Ammon's horn (tissue), 1 donor: Measurements from ENCODE around the gene ITPR3.
"Not testable (repeated sequence)": the region's sequence is repeated elsewhere in the genome, so short reads cannot be mapped to it uniquely, and the experiment has no call there.

Experiments used
- DNase-seq: peaks from one replicate; pipeline ENCODE4 v3.0.0-alpha.2; 2016; ENCODE audit warnings: low spot score

Gene ITPR3

DNA sequence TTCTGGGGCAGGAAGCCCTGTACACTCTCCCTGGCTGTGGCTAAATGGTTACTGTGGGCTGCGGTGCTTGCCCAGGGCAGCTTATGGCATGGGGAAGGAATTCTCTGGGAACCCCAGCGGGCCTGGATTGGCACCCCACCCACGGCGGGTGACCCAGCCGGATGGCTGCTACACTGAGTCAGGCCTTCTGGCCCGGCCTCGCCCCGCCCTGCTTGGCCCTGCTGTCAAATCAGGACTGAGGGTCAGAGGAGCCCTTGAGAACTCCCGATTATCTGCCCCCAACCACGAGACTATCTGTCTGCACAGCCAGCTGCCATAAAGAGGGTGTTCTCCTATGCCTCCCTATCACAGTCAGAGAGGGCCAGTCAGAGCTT, 7.3 kb upstream of the ITPR3 start:
- no peak for DNase-seq

DNA sequence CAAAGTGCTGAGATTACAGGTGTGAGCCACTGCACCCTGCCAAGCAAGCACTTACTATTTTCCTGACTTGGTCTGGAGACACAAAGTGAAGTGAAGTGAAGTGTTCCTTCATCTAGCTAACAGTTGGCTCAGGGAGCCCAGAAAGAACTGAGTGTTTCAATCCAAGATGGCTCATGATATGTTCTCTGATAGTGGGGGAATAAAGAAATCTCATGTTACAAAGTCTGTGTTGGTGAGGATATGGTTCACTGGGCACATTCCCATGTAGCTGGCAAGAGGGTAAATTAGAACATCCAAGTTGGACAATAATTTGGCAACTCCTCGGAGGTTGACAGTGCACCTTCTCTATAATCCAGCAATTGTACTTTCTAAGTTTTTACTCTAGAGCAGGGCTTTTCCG, 5.0 kb upstream of the ITPR3 start:
- no peak for DNase-seq

DNA sequence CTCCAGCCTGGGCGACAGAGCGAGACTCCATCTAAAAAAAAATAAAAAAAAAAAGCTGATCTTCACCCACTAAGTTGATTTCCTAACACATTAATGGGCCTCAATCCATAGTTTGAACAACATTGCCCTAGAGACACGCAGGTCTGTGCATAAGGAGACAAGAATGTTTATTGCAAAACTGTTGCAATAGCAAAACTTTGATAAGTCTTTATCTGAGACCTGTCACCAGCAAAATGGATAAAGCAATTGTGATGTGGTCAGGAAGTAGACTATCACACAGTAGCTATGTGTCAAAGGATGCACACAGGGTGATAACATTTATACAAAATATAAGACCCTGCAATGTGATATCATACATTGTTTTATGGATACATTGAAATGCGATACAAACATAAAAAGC, 4.2 kb upstream of the ITPR3 start:
- DNase-seq, result no peak

DNA sequence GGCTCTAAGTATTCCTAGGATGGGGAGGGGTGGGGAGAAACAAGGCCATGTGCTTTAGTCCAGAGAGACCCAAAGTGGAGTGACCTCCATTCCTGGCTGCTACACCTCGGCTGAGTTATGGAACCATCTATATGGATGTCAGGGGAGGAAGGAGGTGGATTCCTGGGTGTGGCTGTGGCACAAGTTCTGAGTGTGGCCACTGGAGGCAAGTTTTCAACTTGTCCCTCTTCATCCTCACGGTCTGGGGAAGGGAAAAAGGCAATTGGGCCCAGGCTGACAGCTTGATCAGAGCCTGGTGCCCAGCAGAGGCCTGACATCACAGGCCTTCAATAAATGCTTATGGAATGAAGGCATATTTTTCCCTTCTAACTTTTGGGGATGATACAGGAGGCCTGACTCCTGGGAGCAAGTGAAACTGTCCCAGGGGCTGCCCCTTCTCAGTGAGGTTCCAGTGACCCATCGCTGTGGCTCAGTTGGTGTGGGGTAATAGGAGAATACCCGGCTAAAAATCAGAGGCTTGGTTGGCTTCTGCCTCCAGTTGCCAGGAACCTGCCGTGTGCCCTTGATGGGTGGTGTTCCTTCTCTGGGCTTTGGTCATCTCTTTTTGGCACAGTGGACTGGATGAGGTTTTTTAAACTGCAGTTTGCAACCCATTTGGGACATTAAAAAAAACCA, 1.8 kb upstream of the ITPR3 start:
- DNase-seq, result no peak

DNA sequence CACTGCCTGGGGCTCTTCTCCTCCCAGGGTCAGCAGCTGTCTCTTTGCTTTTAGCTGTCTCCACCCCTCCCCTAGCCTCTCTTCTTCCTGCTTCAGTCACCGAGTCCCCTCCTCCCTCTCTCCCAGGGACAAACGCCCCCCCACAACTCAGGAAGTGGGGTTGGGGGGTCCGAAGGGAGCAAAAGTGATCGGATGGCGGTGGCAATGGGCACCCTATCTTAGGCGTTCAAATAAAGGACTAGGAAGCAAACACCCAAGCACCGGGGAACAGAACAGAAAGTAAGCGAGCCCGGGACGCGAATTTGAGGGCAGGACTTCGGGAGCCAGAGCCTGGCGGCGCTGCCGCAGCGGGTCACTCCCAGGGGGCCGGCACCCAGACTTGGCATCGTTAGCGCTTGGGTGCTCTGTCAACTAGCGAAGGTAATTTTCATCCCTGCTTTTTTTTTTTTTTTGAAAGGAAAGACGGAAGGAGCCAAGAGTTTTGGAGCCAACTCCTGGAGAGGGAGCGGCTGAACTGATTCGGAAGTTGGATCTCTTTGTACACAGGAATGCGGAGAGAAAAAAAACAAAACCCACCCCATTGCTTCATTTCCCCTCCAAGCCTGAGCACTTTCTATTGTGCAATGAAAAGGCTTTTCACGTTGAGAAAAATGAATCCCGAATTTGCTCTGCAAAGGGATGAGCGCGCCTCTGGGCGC, 815 bp upstream of the ITPR3 start:
- DNase-seq, result no peak

DNA sequence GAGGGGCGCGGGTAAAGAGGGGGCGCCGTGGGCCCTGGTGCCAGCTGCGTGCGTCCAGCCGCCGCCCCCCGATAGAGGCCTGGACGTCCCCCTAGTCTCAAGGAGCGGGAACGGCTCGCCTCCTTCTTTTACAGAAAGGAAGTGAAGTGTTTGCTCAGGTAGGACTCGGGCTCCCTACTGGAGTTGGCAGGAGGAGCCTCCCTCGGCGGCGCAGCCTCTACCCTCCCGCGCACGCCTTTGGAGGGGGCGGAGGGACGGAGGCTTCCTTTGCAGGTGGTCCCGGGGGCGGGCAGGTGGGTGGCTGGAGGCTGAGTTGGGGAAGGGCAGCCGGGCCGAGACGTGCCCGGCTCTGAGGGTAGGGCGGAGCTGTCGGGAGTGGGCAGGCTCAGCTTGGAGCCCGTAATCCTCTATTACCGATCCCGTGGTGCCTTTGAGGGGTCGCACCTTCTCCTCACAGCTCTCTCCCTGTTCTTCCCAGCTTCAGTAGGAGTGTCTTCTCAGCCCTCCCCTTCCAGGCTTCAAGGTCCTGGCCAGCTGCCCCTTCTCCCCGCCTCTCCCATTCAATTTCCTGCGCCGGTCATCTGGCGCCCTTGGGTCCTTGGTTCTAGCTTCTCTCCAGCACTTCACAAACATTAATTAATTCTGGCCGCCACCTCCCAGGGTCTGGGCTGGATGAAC, 728 bp downstream of the ITPR3 start:
- no peak for DNase-seq

DNA sequence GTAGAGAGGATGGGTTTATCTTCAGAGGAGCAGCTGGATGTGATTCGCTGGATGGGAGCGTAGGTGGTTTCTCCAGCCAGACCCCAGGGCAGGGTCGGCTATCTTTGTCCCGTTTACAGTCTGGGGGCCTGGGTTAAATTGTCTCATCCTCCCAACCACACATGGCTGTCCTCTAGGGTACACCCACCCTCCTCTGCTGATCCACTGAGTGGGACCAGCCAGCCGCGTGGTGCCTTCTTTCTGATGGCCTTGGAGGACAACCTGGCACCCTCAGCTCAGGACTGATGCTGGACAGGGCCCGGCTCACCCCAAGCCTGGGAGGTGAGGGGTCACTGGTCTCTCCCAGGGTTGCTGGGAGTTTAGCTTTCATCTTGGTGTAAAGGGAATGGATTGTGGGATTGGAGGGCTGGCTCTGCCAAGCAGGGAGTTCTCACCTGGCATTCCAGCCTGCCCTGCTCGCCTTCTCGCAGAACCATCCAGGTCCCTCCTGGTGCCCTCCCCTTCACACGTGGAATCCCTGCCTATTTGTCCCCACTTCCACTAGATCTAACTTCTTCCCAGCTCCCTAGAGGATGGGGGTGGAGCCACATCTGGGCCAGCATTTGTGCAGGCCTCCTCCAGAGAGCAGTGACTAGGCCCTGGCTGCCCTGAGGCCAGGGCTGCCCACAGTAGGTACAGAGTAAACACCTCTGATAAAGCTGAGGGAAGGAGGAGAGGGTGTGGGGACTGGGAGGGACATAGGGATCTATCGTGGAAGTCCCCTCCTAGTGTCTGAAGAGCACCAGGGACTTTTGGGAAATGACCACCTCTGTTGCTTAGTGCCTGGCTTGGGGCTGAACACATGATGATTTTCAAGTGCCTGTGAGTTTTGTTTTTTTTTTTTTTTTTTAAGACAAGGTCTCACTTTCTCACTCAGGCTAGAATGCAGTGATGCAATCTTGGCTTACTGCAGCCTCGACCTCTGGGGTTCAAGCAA, 1.6 kb downstream of the ITPR3 start:
- no peak for DNase-seq

DNA sequence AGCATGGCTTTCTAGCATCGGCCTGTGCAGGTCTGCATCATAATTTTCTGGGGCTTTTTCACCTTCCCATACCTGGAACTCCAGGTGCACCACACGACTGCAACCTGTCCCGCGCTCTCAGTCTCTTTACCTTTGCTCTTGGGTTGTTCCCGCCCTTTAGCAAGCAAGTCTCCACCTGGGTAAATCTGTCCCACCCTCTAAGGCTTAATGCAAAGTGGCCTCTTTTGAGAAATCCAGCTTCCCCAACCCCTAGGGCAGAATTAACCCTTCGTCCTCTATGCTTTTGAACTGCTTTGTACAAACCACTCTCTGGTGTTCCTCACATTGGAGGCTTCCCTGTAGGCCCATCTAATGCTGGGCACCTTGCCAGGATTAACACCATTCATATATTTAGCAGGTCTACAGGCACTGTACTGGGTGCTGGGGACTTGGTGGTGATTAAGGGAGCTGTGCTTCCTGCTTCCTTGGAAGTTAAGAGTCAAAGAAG, 2.8 kb downstream of the ITPR3 start:
- DNase-seq, result no peak

DNA sequence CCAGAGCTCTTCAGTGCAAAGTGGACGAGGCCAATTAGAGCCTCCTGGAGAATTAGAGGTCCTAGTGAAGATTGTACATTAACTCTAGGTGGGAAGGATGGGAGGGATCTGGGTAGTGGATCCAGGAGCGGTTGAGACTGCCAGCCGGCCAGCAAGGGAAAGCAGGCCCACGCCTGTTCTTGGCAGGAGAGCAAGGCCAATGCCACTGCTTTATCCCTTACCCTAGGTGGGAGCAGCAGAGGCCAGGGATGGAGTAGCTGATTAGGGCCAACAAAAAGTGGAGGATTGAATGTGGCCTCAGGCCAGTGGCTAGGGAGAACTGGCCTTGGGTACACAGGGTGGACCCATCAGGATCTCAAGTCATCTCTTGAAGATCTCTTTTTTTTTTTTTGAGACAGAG, 3.7 kb downstream of the ITPR3 start:
- no peak for DNase-seq

DNA sequence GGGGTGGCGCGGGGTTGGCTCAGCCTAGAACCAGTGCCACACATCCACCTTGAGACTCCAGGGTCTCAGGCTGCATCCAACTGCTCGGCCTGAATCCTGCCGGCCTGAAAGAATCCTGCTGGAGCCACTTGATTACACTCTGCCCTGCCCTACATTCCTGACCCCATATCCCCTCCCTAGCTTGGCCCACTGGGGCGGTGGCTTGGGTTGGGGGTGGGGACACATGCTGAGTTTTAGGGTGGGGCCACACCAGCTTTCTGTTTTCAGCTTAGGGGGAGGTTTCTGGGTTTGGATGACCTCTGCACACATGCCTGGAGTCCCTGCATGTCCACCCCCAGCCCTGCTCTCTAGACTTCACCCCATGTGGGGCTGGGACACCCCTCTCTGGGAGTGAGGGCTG, 6.8 kb downstream of the ITPR3 start:
- no peak for DNase-seq

DNA sequence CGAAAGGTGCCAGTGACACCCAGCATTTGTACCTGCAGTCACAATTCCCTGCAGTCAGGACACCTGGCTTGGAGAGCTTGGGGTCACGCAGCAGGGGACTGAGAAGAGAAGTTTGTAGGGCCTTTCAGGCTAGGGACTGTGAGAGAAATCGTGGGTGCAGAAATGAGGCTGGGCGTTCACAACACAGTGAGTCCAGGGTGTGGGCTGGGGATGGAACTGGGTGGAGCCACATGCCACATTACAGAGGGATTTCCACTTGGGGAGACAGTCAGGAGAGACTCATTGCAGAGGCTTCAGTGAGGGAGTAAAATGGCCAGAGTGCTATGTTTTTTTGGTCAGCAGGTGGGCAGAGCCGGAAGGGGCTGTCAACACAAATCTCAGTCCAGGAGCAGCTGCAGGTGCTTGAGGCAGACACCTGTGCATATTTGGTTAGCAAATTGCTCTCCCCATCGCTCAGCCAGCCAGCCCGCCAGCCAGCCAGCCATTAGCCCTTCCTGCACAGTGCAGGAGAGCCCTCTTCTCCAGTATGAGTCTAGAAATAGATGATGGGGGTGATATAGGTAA, 7.4 kb downstream of the ITPR3 start:
- DNase-seq, result no peak

DNA sequence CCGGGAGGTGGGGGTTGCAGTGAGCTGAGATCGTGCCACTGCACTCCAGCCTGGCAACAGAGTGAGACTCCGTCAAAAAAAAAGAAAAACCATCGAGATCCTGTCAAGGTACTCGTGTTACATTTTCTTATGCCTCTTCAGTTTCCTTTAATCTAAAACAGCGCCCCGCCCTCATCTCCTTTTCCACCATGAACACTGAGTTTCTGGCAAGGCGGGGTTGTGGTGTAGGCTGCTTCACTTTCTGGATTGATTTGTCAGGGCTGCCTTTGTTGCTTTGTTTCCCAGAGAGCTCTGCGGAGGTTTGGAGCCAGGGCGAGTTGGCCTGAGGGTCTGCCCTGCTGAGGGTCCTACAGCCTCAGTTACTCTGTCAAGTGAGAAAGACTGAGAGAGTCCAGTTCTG, 8.9 kb downstream of the ITPR3 start:
- DNase-seq, result no peak

DNA sequence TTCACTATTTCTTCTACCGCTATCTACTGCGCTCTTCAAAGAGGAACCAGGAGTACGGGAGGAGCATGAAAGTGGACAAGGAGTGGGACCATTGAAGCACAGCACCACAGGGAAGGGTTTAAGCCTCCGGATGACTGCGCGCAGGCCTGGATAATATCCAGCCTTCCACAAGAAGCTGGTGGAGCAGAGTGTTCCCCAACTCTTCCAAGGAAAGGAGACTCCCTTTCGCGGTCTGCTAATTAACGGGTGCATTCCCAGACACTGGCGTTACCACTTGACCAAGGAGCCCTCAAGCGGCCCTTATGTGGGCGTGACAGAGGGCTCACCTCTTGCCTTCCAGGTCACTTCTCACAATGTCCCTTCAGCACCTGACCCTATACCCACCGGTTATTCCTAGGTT, 10.4 kb downstream of the ITPR3 start:
- not testable (repeated sequence) for DNase-seq

DNA sequence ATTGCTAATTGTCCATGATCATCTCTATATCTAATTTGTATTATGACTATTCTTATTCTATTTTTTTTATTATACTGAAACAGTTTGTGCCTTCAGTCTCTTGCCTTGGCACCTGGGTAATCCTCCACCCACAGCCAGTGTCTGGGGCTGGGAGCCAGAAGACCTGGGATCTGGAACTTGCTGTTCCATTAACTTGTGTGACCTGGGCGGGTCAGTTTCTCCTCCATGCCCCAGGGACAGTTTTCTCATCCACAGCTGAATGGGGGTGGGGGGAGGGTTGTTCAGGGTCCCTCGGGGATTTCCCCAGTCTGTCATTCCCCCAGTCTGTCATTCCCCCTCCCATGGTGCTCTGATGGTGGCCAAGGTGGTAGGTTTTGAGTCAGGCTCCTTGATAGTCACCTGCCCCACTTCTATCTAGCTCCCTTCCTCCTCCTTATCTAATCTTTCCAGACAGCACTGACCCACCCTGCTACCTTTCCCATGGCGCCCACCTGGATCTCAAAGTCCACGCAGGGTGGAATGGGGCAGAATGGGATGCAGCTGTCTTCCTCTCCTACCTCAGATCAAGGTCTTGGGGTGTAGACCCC, 10.9 kb downstream of the ITPR3 start:
- DNase-seq, result no peak

DNA sequence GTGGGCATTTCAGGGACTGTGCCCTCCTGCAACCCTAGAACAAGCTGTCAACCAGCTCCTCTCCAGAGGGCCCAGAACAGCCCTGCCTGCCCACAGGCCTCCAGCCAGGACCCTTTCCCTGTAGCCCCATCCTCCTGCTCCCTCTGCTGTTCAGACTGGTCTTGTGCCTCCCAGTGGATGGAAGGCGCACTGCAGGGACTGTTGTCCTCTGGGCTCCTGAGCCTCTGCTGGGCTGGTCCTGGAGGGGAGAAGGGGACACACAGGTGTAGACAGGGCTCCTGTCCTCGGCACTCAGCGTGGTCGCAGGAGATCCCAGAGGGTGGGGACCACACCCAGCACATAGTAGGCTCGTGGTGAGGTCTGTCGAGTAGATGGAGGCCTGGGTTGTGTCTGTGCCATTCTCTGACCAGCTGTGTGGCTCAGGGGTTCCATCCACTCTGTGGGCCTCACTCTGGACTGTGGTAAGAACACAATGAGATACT, 11.5 kb downstream of the ITPR3 start:
- DNase-seq, result peak; percentile 24

DNA sequence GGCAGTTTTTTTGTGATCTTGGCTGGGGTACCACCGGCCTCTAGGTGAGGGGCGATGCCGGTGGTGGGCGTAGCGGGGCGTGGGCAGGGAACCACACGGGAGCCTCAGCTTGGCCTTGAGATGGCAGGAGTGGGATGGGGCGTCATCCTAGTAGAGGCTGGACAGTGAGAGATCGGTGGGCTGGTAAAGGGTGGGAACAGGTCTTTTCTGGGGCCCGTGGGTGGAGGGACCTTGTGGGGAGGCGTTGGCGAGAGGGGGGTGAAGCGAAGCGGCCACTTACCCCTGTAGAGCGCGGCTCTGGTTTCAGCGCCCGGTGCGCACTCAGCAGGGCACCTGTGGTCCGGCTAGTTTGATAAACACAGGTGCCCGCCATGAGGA, 12.0 kb downstream of the ITPR3 start:
- DNase-seq, result no peak

DNA sequence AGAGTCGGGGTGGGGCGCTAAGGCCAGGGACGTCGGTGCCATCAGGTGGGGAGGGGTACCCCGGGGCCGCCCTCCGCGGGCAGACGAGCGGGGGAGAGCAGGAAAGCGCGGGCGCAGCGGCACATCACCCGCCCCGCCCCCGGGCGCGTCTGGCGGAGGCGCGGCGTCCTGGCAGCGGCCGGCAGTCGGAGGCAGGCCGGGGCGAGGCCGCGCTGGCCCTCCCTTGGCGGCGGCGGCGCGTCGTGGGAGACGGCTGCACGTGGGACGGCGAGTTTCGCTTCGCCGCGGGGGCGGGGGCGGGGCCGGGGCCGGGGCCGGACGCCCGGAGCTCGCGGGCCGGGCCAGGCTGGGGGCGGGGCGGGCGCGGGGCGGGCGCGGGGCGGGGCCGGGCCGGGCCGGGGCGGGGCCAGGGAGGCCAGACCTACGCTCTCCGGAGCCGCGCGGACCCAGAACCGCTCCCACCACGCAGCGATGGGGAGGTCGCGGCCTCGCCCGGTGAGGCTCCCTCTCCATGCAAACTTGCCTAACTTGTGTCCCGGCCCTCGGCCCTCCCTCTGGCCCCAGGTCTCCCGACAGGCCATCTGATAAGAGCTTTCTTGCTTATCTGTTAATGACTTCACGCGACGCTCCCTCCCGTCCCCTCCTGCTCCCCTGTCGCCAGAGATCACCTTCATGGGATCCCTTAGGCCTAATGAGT, 12.5 kb downstream of the ITPR3 start:
- DNase-seq, result peak; percentile 50

DNA sequence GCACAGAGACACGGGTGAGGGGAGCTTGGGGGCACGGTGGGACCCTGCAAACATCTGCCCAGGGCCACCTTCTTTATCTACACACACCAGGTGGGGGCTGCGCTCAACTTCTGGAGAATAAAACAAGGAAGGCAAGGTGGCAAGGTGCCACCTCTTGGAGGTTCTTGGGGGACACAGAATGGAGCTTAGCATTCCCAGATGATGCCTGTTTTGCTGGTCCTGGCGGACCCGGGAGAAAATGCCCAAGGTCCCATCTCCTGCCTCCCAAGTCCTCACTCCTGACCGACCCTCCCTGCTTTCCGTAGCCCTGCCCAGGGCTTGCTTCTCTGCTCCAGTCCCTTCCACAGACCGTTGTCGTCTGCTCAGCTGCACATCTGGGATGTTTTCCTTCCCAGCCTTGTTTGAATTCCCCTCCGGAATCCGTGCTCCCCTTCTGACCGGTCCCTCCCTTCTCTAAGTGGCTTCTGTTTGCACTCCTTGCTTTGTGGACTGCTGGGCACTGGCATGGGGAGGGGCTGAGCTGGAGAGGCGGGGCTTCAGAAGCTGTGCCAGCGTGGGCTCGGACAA, 13.1 kb downstream of the ITPR3 start:
- no peak for DNase-seq

DNA sequence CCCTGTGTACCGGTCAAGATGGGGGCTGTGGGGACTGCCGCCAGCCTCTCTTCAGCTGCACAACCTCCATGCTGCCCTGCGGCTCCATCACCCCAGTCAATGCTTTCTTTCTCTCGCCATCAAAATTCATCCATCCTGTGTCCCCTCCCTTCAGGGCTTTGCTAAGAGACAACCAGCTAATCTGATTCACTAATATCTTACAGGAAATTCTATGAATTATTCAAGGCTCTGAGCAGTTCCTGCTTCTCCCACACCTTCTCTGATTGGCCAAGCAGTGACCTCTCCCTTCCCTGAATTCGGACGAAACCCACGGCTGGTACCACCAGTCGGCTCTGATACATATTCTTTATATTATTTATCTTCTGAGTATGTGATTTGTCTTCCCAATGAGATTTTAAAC, 13.8 kb downstream of the ITPR3 start:
- DNase-seq, result no peak

DNA sequence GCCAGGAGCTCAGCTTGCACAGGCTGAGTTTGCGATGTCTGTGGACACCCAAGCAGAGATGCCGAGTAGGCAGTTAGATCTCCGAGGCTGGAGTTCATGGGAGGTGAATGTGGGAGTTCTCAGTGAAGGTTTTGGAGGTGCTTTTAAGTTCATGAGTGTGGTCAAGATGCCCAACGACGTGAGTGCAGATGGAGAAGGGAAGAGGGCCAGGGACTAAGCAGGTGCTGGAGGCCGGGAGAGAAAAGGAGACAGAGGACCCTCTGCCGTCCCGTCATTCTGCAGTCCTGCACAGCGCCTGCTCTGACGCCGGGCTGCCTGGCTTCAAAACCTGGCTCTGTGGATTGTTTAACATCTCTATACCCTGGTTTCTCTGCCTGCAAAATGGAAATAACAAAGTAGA, 15.5 kb downstream of the ITPR3 start:
- no peak for DNase-seq
